ENCODE data around the gene DND1.

GRCh38 chr5:140694276-140694675 lies 20.9 kb upstream of the DND1 start:
- TF ChIP-seq NR2C2 (CRISPR knock-in tag; IDR thresholded peaks at IDR 0.05) (no peak), CTCF (IDR thresholded peaks at IDR 0.05) (no peak), MAX (CRISPR knock-in tag; IDR thresholded peaks at IDR 0.05) (no peak), GRHL2 (CRISPR knock-in tag; IDR thresholded peaks at IDR 0.05; ENCODE audit: insufficient replicate concordance, severe bottlenecking) (no peak), ZNF425 (CRISPR knock-in tag; conservative IDR thresholded peaks at IDR 0.05) (no peak), MYBL2 (CRISPR knock-in tag; IDR thresholded peaks at IDR 0.05) (no peak), TEAD1 (CRISPR knock-in tag; IDR thresholded peaks at IDR 0.05) (no peak), CBFB (CRISPR knock-in tag; IDR thresholded peaks at IDR 0.05; ENCODE audit: low read depth) (no peak)
- TF ChIP-seq, protein P1, sequence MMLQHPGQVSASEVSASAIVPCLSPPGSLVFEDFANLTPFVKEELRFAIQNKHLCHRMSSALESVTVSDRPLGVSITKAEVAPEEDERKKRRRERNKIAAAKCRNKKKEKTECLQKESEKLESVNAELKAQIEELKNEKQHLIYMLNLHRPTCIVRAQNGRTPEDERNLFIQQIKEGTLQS (CRISPR knock-in tag; conservative IDR thresholded peaks at IDR 0.05): no peak
